Ectodermal cell (in vitro differentiated cells): ENCODE results near the gene SNX15.

Source experiments
- H3K27ac ChIP-seq: 2 replicates; pipeline ENCODE4 v1.7.0; 2013; ENCODE audit warnings: mild to moderate bottlenecking, low read depth, low read length; ENCODE audit not compliant: insufficient read depth, poor library complexity, severe bottlenecking
- H3K27me3 ChIP-seq: 2 replicates; pipeline ENCODE4 v1.7.0; 2013; ENCODE audit warnings: mild to moderate bottlenecking, low read length; ENCODE audit not compliant: insufficient read depth, control insufficient read depth, poor library complexity, severe bottlenecking
- H3K36me3 ChIP-seq: one replicate; pipeline ENCODE4 v1.7.0; 2013; ENCODE audit warnings: low read length; ENCODE audit not compliant: control insufficient read depth, insufficient read depth
- H3K4me1 ChIP-seq: one replicate; pipeline ENCODE4 v1.7.0; 2013; ENCODE audit warnings: low read length; ENCODE audit not compliant: control insufficient read depth, insufficient read depth
- H3K4me3 ChIP-seq: 2 replicates; pipeline ENCODE4 v1.7.0; 2013; ENCODE audit warnings: low read depth, low read length, control low read depth; ENCODE audit not compliant: insufficient read depth
- H3K9me3 ChIP-seq: 2 replicates; pipeline ENCODE4 v1.7.0; 2013; ENCODE audit warnings: mild to moderate bottlenecking, low read length, moderate library complexity; ENCODE audit not compliant: control insufficient read depth
- WGBS, 2 experiments: methylation state at CpG; one replicate each; pipeline ENCODE4 v1.1.7; 2013; ENCODE audit warnings: missing lambda C conversion rate in 2 of 2; 5-methylcytosine and 5-hydroxymethylcytosine counted together

Gene SNX15

GRCh38 chr11:65065851-65066250 lies 38.6 kb downstream of the SNX15 start:
- WGBS, 2 experiments, result 87 to 91% methylated on average over 7 of the region's 7 CpGs
- H3K9me3 ChIP-seq, result no peaks in the 10 kb centered on the region

GRCh38 chr11:65066315-65066714 lies 39.1 kb downstream of the SNX15 start:
- Histone ChIP-seq H3K4me3 (no peak overlapping the region), H3K27me3 (no peaks in the 10 kb centered on the region), H3K27ac (no peak overlapping the region), H3K9me3 (no peaks in the 10 kb centered on the region), H3K4me1 (no peaks in the 10 kb centered on the region), H3K36me3 (no peaks in the 10 kb centered on the region)
- 82 to 84% methylated on average over 11 of the region's 11 CpGs for WGBS, 2 experiments

More at GRCh38 chr11:65065851-65066250, 38.6 kb downstream of the SNX15 start:
- Histone ChIP-seq H3K4me3 (no peak overlapping the region), H3K4me1 (no peaks in the 10 kb centered on the region), H3K27me3 (no peaks in the 10 kb centered on the region), H3K27ac (no peak overlapping the region), H3K36me3 (no peaks in the 10 kb centered on the region)

GRCh38 chr11:65066805-65067291 lies 39.6 kb downstream of the SNX15 start:
- Histone ChIP-seq H3K27me3 (no peaks in the 10 kb centered on the region), H3K9me3 (no peaks in the 10 kb centered on the region), H3K27ac (no peak overlapping the region), H3K36me3 (no peaks in the 10 kb centered on the region), H3K4me3 (no peak overlapping the region), H3K4me1 (no peaks in the 10 kb centered on the region)
- WGBS, 2 experiments, result 45 to 46% methylated on average over 4 of the region's 4 CpGs

GRCh38 chr11:65067446-65067845 lies 40.2 kb downstream of the SNX15 start:
- H3K36me3 ChIP-seq, result no peaks in the 10 kb centered on the region
- H3K27me3 ChIP-seq, result no peaks in the 10 kb centered on the region
- WGBS, 2 experiments, result 86 to 90% methylated on average over 10 of the region's 10 CpGs
- no peak overlapping the region for H3K4me3 ChIP-seq
- H3K9me3 ChIP-seq, result no peaks in the 10 kb centered on the region
- no peak overlapping the region for H3K27ac ChIP-seq
- H3K4me1 ChIP-seq, result no peaks in the 10 kb centered on the region

GRCh38 chr11:65069217-65069616 lies 42.0 kb downstream of the SNX15 start:
- no peaks in the 10 kb centered on the region for H3K27me3 ChIP-seq
- no peak overlapping the region for H3K27ac ChIP-seq
- H3K9me3 ChIP-seq, result no peaks in the 10 kb centered on the region
- WGBS, 2 experiments, result 85 to 89% methylated on average over 9 of the region's 9 CpGs
- H3K4me3 ChIP-seq, result no peak overlapping the region
- H3K4me1 ChIP-seq, result peaks cover 4% of the 10 kb centered on the region
- H3K36me3 ChIP-seq, result no peaks in the 10 kb centered on the region

GRCh38 chr11:65071907-65072630 lies 44.8 kb downstream of the SNX15 start:
- H3K4me3 ChIP-seq, result no peak overlapping the region
- H3K36me3 ChIP-seq, result peaks cover 3% of the 10 kb centered on the region
- H3K4me1 ChIP-seq, result peaks cover 4% of the 10 kb centered on the region
- H3K27ac ChIP-seq, result no peak overlapping the region
- no peaks in the 10 kb centered on the region for H3K27me3 ChIP-seq
- WGBS, 2 experiments, result 73 to 81% methylated on average over 4 of the region's 4 CpGs
- no peaks in the 10 kb centered on the region for H3K9me3 ChIP-seq

- H3K4me3 ChIP-seq, result no peak overlapping the region
- H3K4me1 ChIP-seq, result peaks cover 4% of the 10 kb centered on the region
- H3K27me3 ChIP-seq, result no peaks in the 10 kb centered on the region
- peaks cover 8% of the 10 kb centered on the region for H3K36me3 ChIP-seq
- WGBS, 2 experiments, result 82 to 84% methylated on average over 1 of the region's 1 CpG
- H3K27ac ChIP-seq, result no peak overlapping the region
- H3K9me3 ChIP-seq, result no peaks in the 10 kb centered on the region
Measured at GRCh38 chr11:65072631-65072966, 45.4 kb downstream of the SNX15 start.

GRCh38 chr11:65077451-65077850 lies 50.2 kb downstream of the SNX15 start:
- Histone ChIP-seq H3K36me3 (peaks cover 34% of the 10 kb centered on the region), H3K4me3 (no peak overlapping the region), H3K9me3 (no peaks in the 10 kb centered on the region), H3K4me1 (peaks cover 4% of the 10 kb centered on the region), H3K27ac (no peak overlapping the region), H3K27me3 (no peaks in the 10 kb centered on the region)
- WGBS, 2 experiments, result 88 to 92% methylated on average over 4 of the region's 4 CpGs

GRCh38 chr11:65078151-65078550 lies 50.9 kb downstream of the SNX15 start:
- peaks cover 10% of the 10 kb centered on the region for H3K4me1 ChIP-seq
- H3K27ac ChIP-seq, result no peak overlapping the region
- peaks cover 34% of the 10 kb centered on the region for H3K36me3 ChIP-seq
- H3K27me3 ChIP-seq, result no peaks in the 10 kb centered on the region
- 85 to 86% methylated on average over 3 of the region's 3 CpGs for WGBS, 2 experiments
- no peak overlapping the region for H3K4me3 ChIP-seq
- no peaks in the 10 kb centered on the region for H3K9me3 ChIP-seq

- Histone ChIP-seq H3K27me3 (no peaks in the 10 kb centered on the region), H3K27ac (no peak overlapping the region), H3K4me1 (peaks cover 12% of the 10 kb centered on the region), H3K4me3 (no peak overlapping the region), H3K9me3 (no peaks in the 10 kb centered on the region), H3K36me3 (peaks cover 34% of the 10 kb centered on the region)
- 92 to 97% methylated on average over 9 of the region's 9 CpGs for WGBS, 2 experiments
Measured at GRCh38 chr11:65078786-65079342, 51.6 kb downstream of the SNX15 start.
